Right ventricle myocardium inferior (tissue), 1 donor: ENCODE data around the gene GPR137. TPM values are rescaled to one million over a fixed set of nuclear protein-coding genes. Genes with fewer than 3 reads are reported as not detected.

Experiments used
- ATAC-seq: fragments of 200-7000 bp; cut with Tn5 transposase; one replicate; pipeline ENCODE4 v1.9.1; 2020; ENCODE audit warnings: mild to moderate bottlenecking, moderate library complexity
- DNase-seq: peaks from one replicate; pipeline ENCODE4 v3.0.0; 2021; ENCODE audit errors: missing footprints
- intact Hi-C: fragments of 100-400 bp; cut with DNase I; formaldehyde crosslinking; loops from one replicate; pipeline ENCODE4 v1.11.0; 2022
- total RNA-seq: library from RNA; stranded (reverse); fragmentation: NEBNext Ultra II Directional; extraction: Animal tissue kit (Norgen Biotek cat#: 25700); gene quantifications from one replicate; pipeline ENCODE4 v1.2.1, GENCODE V29; 2021
- donor health status: DM: no; HTN: yes; CAD: no; lungs with severe emphysema.

Gene GPR137
- total RNA-seq, 1 donor from 2014 or later: 28.6 TPM

GRCh38 chr11:64276653-64277431, 8.8 kb upstream of the GPR137 start:
- intact Hi-C loops: no loop called here
- DNase-seq (no peak), ATAC-seq (no peak)

- no peak for ATAC-seq
- DNase-seq: no peak
- intact Hi-C loops: no loop called here
These were observed 7.0 kb upstream of the GPR137 start for GRCh38 chr11:64278576-64279190.

GRCh38 chr11:64281957-64282770, 3.5 kb upstream of the GPR137 start:
- intact Hi-C loops: no loop called here
- DNase-seq (no peak), ATAC-seq (no peak)

GRCh38 chr11:64283092-64283491, 2.6 kb upstream of the GPR137 start:
- intact Hi-C loops: no loop called here
- no peak for ATAC-seq
- DNase-seq: no peak

- intact Hi-C loops: loop anchor here (2.0 kb wide), 1 partner anchor 20 kb away; the partner anchor contains the start of gene ESRRA
- DNase-seq (peak; percentile 96), ATAC-seq (peak; percentile 92)
These were observed 1.3 kb upstream of the GPR137 start, which contains the start of gene BAD for GRCh38 chr11:64284048-64284961. BAD (minus strand) TSS chr11:64284665; CDS start chr11:64284368, 297 bp downstream.

GRCh38 chr11:64285885-64286800, 495 bp downstream of the GPR137 start:
- intact Hi-C loops: loop anchor here (1.0 to 5.0 kb wide), 3 partner anchors 16 to 84 kb away; partner anchors contain the start of gene ESRRA
- peak; percentile 17 for DNase-seq

GRCh38 chr11:64286801-64287159, 1.1 kb downstream of the GPR137 start:
- DNase-seq (peak; percentile 68), ATAC-seq (no peak)
- intact Hi-C loops: loop anchor here (5.0 kb wide), 1 partner anchor 84 kb away; no protein-coding TSS in a partner anchor

More at GRCh38 chr11:64285885-64286800, 495 bp downstream of the GPR137 start:
- ATAC-seq: no peak

GRCh38 chr11:64287676-64288352, 2.2 kb downstream of the GPR137 start:
- intact Hi-C loops: loop anchor here (5.0 kb wide), 1 partner anchor 86 kb away; no protein-coding TSS in a partner anchor
- ATAC-seq: no peak
- peak; percentile 50 for DNase-seq

- no peak for ATAC-seq
- no peak for DNase-seq
- intact Hi-C loops: loop anchor here (5.0 kb wide), 1 partner anchor 86 kb away; no protein-coding TSS in a partner anchor
These were observed 2.7 kb downstream of the GPR137 start for GRCh38 chr11:64288353-64288750.

- intact Hi-C loops: loop anchor here (5.0 kb wide), 1 partner anchor 87 kb away; no protein-coding TSS in a partner anchor
These were observed 3.4 kb downstream of the GPR137 start for GRCh38 chr11:64289002-64289564.

GRCh38 chr11:64290352-64291261, 5.0 kb downstream of the GPR137 start:
- intact Hi-C loops: no loop called here
- ATAC-seq (no peak), DNase-seq (peak; percentile 40)

More at GRCh38 chr11:64289002-64289564, 3.4 kb downstream of the GPR137 start:
- DNase-seq: peak; percentile 26
- no peak for ATAC-seq

- intact Hi-C loops: no loop called here
- peak; percentile 22 for DNase-seq
- ATAC-seq: no peak
These were observed 5.7 kb downstream of the GPR137 start, which contains the start of gene KCNK4 for GRCh38 chr11:64291262-64291751. KCNK4 (plus strand) TSS chr11:64291302; CDS start chr11:64293019, 1,717 bp downstream.

- ATAC-seq: no peak
- intact Hi-C loops: no loop called here
These were observed 6.3 kb downstream of the GPR137 start for GRCh38 chr11:64291752-64292459.

More at GRCh38 chr11:64291752-64292459, 6.3 kb downstream of the GPR137 start:
- peak; percentile 37 for DNase-seq
